Dedifferentiated amniotic fluid mesenchymal stem cell (primary cell): Measurements from ENCODE around the gene GSTM3.
A peak's percentile ranks its signal among the peaks of the same experiment; 100 is the strongest.
"Not testable (repeated sequence)": the region's sequence is repeated elsewhere in the genome, so short reads cannot be mapped to it uniquely, and the experiment has no call there.

Experiments
- DNase-seq: peaks from one replicate; pipeline ENCODE4 v3.0.0-alpha.2; 2016; ENCODE audit errors: extremely low spot score

Gene GSTM3

GRCh38 chr1:109762039-109762585 lies 21.3 kb upstream of the GSTM3 start:
- DNase-seq, result no peak

GRCh38 chr1:109761227-109762038 lies 20.6 kb upstream of the GSTM3 start:
- DNase-seq, result no peak

- DNase-seq, result no peak
Measured at GRCh38 chr1:109760581-109761226, 19.9 kb upstream of the GSTM3 start.

- DNase-seq, result no peak
Measured at GRCh38 chr1:109759513-109760334, 18.9 kb upstream of the GSTM3 start.

GRCh38 chr1:109757936-109758786 lies 17.3 kb upstream of the GSTM3 start:
- DNase-seq, result no peak

- no peak for DNase-seq
Measured at GRCh38 chr1:109756848-109757521, 16.1 kb upstream of the GSTM3 start.

GRCh38 chr1:109756325-109756724 lies 15.5 kb upstream of the GSTM3 start:
- DNase-seq, result not testable (repeated sequence)

- DNase-seq, result no peak
Measured at GRCh38 chr1:109754738-109755137, 13.9 kb upstream of the GSTM3 start.

GRCh38 chr1:109751531-109752260 lies 10.9 kb upstream of the GSTM3 start:
- no peak for DNase-seq

- no peak for DNase-seq
Measured at GRCh38 chr1:109750920-109751319, 10.1 kb upstream of the GSTM3 start.

GRCh38 chr1:109750241-109750882 lies 9.5 kb upstream of the GSTM3 start:
- no peak for DNase-seq

GRCh38 chr1:109749221-109749620 lies 8.4 kb upstream of the GSTM3 start:
- DNase-seq, result no peak

GRCh38 chr1:109748311-109748710 lies 7.5 kb upstream of the GSTM3 start:
- DNase-seq, result not testable (repeated sequence)

GRCh38 chr1:109739738-109740614 lies 862 bp downstream of the GSTM3 start:
- peak; percentile 58 for DNase-seq

- DNase-seq, result no peak
Measured at GRCh38 chr1:109733236-109733870, 7.5 kb downstream of the GSTM3 start.

GRCh38 chr1:109732390-109732881 lies 8.4 kb downstream of the GSTM3 start:
- DNase-seq, result no peak

GRCh38 chr1:109730666-109731065 lies 10.2 kb downstream of the GSTM3 start:
- no peak for DNase-seq

- DNase-seq, result no peak
Measured at GRCh38 chr1:109728870-109729269, 12.0 kb downstream of the GSTM3 start.
